ENCODE data around the gene LMO3. TPM values are rescaled to one million over a fixed set of nuclear protein-coding genes. Genes with fewer than 3 reads are reported as not detected.

The LMO3 gene
- total RNA-seq, 2 donors from 2014 or later: 45.4 to 49.5 TPM

DNA sequence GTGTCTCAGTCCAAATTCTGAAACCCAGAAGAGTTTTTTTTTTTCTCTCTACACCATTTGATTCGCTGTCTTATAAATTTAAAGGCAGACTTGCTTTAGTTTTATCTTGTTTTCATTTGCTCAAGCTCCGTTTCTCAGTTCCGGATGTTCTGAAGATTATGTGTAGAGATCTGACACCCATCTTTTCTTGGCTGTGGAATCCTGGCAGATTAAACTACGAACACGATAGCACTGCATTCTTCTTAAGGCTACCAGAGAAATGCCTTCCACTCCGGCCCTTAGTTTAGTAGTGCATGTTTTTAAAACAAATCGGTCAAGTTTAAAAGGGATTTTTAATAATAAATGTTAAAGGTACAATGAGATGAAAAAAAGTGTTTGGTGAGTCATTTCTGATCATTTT is 106.4 kb downstream of the LMO3 start:
- DNase-seq (ENCODE audit: low spot score) (no peak), ATAC-seq (ENCODE audit: insufficient number of reproducible peaks, low FRiP score, low read depth) (no peak)
- Histone ChIP-seq H3K4me1 (ENCODE audit: control insufficient read depth in 1 of 2, low read depth in 2 of 2) (no peaks in the 10 kb centered on the region), H3K36me3 (no peaks in the 10 kb centered on the region), H3K27ac (no peak overlapping the region), H3K4me3 (no peak overlapping the region), H3K27me3 (replicated peaks; ENCODE audit: insufficient read depth) (no peaks in the 10 kb centered on the region), H3K9me3 (no peaks in the 10 kb centered on the region)
- TF ChIP-seq CTCF (IDR thresholded peaks at IDR 0.05): no peak
